ENCODE results near the gene OSBP2.

DNA sequence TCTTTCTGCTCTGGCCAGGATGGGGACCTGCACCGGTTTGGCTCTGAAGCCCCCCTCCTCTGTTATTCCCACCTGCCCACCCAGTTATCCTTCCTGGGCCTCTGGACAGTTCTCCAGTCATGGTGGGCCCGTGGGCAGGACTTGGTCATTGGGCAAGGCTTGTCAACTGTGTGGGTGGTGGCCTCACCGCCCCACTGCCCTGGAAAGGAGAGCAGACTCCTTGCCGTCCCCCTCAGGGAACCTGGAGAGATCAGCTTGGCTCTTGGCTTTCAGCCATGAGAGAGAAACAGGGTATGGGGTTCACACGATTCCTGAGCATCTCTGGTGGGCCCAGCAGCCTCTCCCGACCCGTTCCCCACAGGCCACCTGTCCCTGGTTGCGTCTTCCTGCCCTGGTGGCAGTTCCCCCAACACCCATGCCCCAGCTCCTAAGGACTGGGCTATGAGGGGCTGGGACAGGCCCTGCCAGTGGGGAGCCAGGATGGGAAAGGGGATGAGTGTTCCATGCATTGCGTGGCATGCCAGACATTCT is 181.6 kb downstream of the OSBP2 start:
- TF ChIP-seq, protein P1, sequence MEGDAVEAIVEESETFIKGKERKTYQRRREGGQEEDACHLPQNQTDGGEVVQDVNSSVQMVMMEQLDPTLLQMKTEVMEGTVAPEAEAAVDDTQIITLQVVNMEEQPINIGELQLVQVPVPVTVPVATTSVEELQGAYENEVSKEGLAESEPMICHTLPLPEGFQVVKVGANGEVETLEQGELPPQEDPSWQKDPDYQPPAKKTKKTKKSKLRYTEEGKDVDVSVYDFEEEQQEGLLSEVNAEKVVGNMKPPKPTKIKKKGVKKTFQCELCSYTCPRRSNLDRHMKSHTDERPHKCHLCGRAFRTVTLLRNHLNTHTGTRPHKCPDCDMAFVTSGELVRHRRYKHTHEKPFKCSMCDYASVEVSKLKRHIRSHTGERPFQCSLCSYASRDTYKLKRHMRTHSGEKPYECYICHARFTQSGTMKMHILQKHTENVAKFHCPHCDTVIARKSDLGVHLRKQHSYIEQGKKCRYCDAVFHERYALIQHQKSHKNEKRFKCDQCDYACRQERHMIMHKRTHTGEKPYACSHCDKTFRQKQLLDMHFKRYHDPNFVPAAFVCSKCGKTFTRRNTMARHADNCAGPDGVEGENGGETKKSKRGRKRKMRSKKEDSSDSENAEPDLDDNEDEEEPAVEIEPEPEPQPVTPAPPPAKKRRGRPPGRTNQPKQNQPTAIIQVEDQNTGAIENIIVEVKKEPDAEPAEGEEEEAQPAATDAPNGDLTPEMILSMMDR (IDR thresholded peaks at IDR 0.05), result no peak
- no peak for TF ChIP-seq POLR2A (IDR thresholded peaks at IDR 0.05)
